ENCODE results near the gene ASCC3.
"Not testable (repeated sequence)": the region's sequence is repeated elsewhere in the genome, so short reads cannot be mapped to it uniquely, and the experiment has no call there.

Gene ASCC3

GRCh38 chr6:100806296-100806695, 74.8 kb downstream of the ASCC3 start:
- in situ Hi-C loops (cut with HindIII; ENCODE audit: low sequenced_read_pairs), result no loop called here

GRCh38 chr6:100803264-100804045, 77.7 kb downstream of the ASCC3 start:
- in situ Hi-C loops (cut with HindIII; ENCODE audit: low sequenced_read_pairs), result no loop called here

- in situ Hi-C loops (cut with HindIII; ENCODE audit: low sequenced_read_pairs), result no loop called here
Measured at GRCh38 chr6:100801036-100801435, 80.1 kb downstream of the ASCC3 start.

DNA sequence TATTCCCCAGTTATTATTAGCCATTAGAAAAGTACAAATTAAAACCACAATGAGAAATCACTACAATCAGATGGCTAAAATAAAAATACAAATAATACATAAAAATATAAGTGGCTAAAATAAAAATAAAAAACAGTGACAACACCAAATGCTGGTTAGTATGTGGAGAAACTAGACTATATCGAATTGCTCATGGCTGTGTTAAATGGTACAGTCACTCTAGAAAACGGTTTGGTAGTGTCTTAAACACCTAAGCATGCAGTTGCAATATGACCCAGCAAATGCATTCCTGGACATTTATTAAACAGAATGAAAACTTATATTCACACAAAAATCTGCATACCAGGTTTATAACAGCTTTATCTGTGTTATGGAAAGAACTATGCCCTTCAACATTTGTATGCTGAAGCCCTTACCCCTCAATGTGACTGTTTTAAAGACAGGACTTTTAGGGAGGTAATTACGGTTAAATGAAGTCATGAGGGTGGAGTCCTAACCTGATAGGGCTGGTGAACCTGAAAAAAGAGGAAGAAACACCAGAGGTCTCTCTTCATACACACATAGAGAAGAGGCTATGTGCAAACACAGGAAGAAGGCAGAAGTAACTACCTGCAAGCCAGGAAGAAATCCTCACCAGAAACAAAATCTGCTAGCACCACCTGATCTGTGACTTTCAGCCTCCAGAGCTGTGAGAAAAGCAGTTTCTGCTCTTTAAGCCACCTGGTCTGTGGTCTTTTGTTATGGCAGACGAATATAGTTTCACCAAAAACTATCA, 84.9 kb downstream of the ASCC3 start:
- in situ Hi-C loops (cut with HindIII; ENCODE audit: low sequenced_read_pairs), result no loop called here

DNA sequence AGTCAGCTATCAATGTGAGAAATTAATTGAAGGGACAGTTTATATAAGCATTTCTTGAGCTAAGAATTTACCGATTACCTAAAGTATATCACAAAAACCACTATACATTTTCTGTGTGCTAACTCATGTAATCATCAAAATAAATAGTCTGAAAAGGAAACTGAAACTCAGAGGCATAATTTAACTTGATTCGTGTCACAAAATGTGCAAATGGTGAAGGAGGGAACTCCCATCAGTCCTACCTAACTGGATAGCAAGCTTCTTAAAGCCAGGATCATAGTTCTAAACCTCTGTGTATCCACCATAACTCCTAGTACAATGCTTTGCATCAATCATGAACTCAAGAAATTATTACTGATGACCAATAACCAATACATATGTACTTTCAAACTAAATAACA, 91.0 kb downstream of the ASCC3 start:
- in situ Hi-C loops (cut with HindIII; ENCODE audit: low sequenced_read_pairs), result no loop called here

DNA sequence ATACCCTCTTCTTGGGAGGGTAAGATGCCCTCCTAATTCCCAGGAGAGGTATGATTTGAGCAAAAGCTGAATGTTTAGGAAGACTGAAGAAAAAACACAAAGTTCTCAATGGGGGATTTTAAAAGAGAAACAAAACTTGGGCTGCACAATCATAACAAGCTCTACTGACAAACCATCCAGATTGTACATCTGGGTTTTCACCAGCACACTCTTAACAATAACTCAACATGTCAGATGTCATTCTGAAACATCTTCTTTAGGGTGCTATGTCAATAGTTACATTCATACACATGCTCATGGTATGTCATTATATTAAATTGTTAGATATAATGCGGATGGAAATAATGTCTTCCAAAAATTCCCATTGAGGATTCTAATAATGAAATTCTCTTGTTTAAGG, 95.1 kb downstream of the ASCC3 start:
- in situ Hi-C loops (cut with HindIII; ENCODE audit: low sequenced_read_pairs), result no loop called here

GRCh38 chr6:100780648-100781047, 100.5 kb downstream of the ASCC3 start:
- in situ Hi-C loops (cut with HindIII; ENCODE audit: low sequenced_read_pairs), result no loop called here

DNA sequence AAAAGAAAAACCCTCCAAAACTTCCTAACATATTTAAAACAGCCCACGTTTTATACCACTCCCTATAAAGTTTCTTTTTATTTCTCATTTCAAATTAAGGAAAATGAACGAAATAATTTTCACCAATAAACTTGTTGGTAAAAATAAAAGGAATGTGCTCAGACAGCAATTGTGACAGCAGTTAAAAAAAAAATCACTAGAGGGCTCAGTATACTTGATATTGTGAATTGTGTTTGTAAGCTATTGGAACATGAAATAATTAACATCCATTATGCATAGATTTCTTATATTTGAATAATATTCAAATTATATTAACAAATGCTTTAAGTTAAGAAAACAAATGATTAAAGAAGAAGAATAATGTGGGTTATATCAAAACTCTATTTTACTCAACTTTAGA, 105.5 kb downstream of the ASCC3 start:
- in situ Hi-C loops (cut with HindIII; ENCODE audit: low sequenced_read_pairs), result no loop called here

- in situ Hi-C loops (cut with HindIII; ENCODE audit: low sequenced_read_pairs), result no loop called here
Measured at GRCh38 chr6:100774681-100775080, 106.4 kb downstream of the ASCC3 start.

DNA sequence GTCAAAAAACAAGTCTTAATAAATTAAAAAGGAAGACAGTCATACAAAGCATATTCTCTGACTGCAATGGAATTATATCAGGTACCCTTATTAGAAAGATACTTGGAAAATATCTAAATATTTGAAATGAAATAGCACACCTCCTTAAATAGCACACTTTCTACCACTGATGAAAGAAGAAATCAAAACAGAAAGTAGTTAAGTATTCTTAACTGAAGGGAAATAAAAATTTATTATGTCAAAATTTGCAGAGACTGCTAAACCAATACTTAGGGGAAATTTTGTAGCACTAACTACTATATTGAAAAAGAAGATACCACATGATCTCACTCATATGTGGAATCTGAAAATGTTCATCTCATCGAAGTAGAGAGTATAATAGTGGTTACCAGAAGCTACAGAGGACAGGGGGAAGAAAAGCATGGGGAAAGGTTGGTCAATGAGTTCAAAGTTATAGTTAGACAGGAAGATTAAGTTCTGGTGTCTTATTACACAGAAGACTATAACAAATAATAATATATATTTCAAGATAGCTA, 112.2 kb downstream of the ASCC3 start:
- in situ Hi-C loops (cut with HindIII; ENCODE audit: low sequenced_read_pairs), result no loop called here

DNA sequence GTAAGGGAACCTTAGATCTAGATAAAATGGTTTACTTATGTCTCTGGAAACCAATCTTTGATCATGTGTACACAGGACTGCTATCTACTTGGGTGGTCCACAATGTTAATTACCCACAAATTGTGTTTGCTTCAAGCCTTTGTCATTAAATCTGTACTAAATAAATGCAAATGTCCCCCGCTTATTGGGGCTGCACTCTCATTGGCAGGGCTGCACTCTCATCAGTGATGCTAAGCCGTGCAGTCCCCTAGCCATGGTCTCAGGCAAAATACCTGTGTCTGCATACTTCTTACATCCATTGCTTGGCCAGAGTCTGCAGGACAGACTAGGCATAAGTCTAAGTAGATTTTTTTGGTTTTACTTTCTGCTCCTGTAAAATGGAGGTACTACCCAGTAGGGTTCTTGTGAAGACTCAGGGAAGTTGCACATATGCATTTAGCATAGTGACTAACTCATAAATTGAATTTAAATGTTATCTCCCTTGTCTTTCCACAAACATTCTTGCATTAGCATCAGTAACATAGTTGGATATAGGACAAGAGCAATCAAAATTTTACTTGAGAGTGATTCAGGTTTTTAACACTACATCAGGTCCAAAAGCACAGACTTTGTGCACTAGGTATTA, 117.4 kb downstream of the ASCC3 start:
- in situ Hi-C loops (cut with HindIII; ENCODE audit: low sequenced_read_pairs), result no loop called here

GRCh38 chr6:100761841-100762240, 119.3 kb downstream of the ASCC3 start:
- in situ Hi-C loops (cut with HindIII; ENCODE audit: low sequenced_read_pairs), result no loop called here

- in situ Hi-C loops (cut with HindIII; ENCODE audit: low sequenced_read_pairs), result not testable (repeated sequence)
Measured at GRCh38 chr6:100758386-100758785, 122.7 kb downstream of the ASCC3 start.

- in situ Hi-C loops (cut with HindIII; ENCODE audit: low sequenced_read_pairs), result no loop called here
Measured at GRCh38 chr6:100753421-100753820, 127.7 kb downstream of the ASCC3 start.

DNA sequence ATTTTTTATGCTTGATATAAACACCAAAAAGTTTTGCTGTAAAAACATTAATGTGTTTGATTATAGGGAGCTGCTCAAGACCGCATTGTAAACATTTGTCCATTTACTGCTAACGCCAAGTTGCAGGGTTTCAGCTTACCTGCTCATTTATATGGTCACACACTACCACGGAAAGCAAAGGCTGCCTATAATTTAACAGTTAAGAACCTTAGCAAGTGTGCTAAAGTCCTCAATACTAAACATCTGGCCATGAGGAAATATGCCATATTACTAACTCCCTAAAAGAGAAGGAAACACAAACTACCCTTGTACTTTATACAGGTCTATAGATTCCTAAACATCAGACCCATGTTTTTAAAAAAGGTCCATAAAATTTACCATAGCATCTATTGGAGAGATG, 129.5 kb downstream of the ASCC3 start:
- in situ Hi-C loops (cut with HindIII; ENCODE audit: low sequenced_read_pairs), result no loop called here

DNA sequence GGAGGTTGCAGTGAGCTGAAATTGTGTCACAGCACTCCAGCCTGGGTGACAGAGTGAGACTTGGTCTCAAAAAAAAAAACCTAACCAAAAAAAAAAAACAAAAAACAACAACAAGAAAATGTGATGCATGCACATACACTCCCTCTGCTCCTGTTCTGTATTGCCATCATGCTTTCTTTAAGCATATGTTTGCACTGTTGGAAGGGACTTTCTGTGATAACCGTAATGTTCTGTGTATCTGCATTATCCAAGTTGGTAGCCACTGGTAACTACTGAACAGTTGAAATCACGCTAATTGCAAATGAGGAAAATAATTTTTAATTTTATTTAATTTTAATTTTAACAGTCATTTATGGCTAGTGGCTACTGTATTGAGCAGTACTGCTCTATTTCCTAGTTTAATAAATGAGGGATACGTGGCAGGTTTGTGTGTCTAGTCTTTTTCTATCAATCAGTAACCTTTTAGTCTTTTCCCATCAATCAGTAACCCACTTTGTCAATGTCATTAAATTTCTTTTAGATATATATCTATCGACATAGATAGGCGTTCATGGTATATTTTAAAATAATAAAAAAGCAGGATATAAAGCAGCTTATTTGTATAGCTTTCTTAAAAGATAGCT, 135.6 kb downstream of the ASCC3 start:
- in situ Hi-C loops (cut with HindIII; ENCODE audit: low sequenced_read_pairs), result no loop called here

DNA sequence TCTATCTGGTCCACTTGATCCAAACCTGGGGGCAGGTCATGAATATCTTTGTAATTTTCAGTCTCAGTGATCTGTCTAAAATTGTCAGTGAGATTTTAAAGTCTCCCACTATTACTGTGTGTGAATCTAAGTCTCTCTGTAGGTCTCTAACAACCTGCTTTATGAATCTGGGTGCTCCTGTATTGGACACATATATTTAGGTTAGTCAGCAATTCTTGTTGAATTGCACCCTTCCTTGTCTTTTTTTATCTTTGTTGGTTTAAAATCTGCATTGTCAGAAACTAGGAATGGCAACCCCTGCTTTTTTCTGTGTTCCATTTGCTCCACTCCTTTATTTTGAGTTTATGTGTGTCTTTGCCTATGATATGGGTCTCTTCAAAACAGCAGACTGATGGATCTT, 140.7 kb downstream of the ASCC3 start:
- in situ Hi-C loops (cut with HindIII; ENCODE audit: low sequenced_read_pairs), result no loop called here

DNA sequence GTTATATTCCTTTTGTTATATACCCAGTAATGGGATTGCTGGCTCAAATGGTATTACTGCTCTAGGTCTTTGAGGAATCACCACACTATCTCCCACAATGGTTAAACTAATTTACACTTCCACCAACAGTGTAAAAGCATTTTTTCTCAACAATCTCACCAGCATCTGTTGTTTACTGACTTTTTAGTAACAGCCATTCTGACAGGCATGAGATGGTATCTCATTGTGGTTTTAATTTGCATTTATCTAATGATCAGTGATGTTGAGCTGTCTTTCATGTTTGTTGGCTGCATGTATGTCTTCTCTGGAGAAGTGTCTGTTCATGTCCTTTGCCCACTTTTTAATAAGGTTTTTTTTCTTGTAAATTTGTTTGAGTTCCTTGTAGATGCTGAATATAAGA, 143.4 kb downstream of the ASCC3 start:
- in situ Hi-C loops (cut with HindIII; ENCODE audit: low sequenced_read_pairs), result not testable (repeated sequence)

DNA sequence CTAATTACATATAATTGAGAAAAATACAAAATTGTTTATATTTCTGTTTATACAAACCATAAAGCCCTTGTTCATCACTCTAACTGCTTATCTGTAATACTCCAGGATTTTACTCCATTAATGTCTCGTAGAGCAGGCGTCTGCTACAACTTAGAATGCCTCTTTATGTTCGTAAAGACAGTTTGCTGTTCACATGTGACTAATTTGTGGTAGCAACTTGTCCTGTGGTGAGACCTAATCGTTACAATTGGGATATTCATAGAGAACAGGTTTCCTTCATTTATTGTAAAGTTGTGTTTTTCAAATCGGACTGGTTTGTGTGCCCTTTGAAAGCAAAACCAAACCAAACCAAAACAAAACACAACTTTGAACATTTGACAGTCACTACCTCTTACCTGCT, 149.7 kb downstream of the ASCC3 start:
- in situ Hi-C loops (cut with HindIII; ENCODE audit: low sequenced_read_pairs), result no loop called here

GRCh38 chr6:100730001-100730980, 150.8 kb downstream of the ASCC3 start:
- in situ Hi-C loops (cut with HindIII; ENCODE audit: low sequenced_read_pairs), result no loop called here
